ENCODE results near the gene CTDSP2. TPM values are rescaled to one million over a fixed set of nuclear protein-coding genes. Genes with fewer than 3 reads are reported as not detected.

CTDSP2 gene
- total RNA-seq, 1 experiment from 2014 or later, result 82.7 TPM

DNA sequence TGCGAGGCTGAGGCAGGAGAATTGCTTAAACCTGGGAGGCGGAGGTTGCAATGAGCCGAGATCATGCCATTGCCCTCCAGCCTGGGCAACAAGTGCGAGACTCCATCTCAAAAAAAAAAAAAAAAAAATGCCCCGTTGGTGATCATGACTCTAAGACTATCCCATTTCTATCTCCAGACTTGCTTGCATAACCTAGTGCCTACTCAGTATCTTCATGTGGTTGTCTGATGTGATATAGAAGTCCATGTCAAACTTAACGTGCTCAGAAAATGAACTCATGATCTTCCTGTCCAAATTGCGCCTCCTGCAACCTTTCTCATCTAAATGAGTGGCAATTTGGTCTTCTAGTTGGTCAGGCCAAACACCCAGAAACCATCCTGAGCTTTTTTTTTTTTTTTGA is 68.6 kb downstream of the CTDSP2 start (continued):
- TF ChIP-seq SIN3A (IDR thresholded peaks at IDR 0.05; ENCODE audit: low read depth) (no peak), CEBPB (IDR thresholded peaks at IDR 0.05; ENCODE audit: low read depth) (no peak)

- H3K27ac ChIP-seq (ENCODE audit: low read depth, low read length), result no peak overlapping the region
- H3K4me2 ChIP-seq (ENCODE audit: low read length), result no peak overlapping the region
- H2AFZ ChIP-seq (ENCODE audit: low read depth, low read length, poor library complexity, severe bottlenecking), result no peak overlapping the region
- H3K79me2 ChIP-seq (ENCODE audit: insufficient read depth, low read length), result peaks cover 10% of the 10 kb centered on the region; the same call in 1 of the 2 replicates
- ChIA-PET POLR2A (no interaction called here), RAD21 (ENCODE audit: low non-redundant PET in 1 of 2, low total read pairs in 2 of 2, uncharacterized antibody in 2 of 2, unreplicated experiment in 2 of 2) (no interaction called here), CTCF (no interaction called here)
- peaks cover 5 to 13% of the 10 kb centered on the region in 2 experiments; a peak in 3 of 4 replicates for H3K4me1 ChIP-seq (ENCODE audit: control insufficient read depth in 1 of 2, insufficient read depth in 2 of 2, low read length in 2 of 2)
- TF ChIP-seq CEBPB (IDR thresholded peaks at IDR 0.05; ENCODE audit: low read depth) (no peak), ZFX (IDR thresholded peaks at IDR 0.05) (no peak), ATF3 (IDR thresholded peaks at IDR 0.05) (no peak), REST (IDR thresholded peaks at IDR 0.05; ENCODE audit: low read depth) (no peak), TCF7L2 (IDR thresholded peaks at IDR 0.05; ENCODE audit: borderline replicate concordance, extremely low read depth, insufficient read depth, insufficient read length) (no peak), SRF (IDR thresholded peaks at IDR 0.05; ENCODE audit: low read depth) (no peak), YY1 (IDR thresholded peaks at IDR 0.05; ENCODE audit: extremely low read depth, insufficient replicate concordance, low read depth, low read length) (no peak), ZNF274 (IDR thresholded peaks at IDR 0.05; ENCODE audit: low read depth, low read length) (no peak), SP1 (IDR thresholded peaks at IDR 0.05; ENCODE audit: low read depth) (no peak), FOSL1 (IDR thresholded peaks at IDR 0.05; ENCODE audit: low read depth) (no peak), RAD21 (IDR thresholded peaks at IDR 0.05; ENCODE audit: low read depth) (no peak), EGR1 (IDR thresholded peaks at IDR 0.05; ENCODE audit: low read depth) (no peak), POLR2AphosphoS5 (IDR thresholded peaks at IDR 0.05; ENCODE audit: low read depth, low read length) (no peak), ELF1 (IDR thresholded peaks at IDR 0.05; ENCODE audit: borderline replicate concordance, low read depth) (no peak), POLR2A (IDR thresholded peaks at IDR 0.05; ENCODE audit: borderline replicate concordance, extremely low read depth, insufficient read depth, insufficient read length) (no peak), CBX3 (IDR thresholded peaks at IDR 0.05; ENCODE audit: low read depth) (no peak), EZH2 (IDR thresholded peaks at IDR 0.05) (no peak)
- TF ChIP-seq, protein P1, sequence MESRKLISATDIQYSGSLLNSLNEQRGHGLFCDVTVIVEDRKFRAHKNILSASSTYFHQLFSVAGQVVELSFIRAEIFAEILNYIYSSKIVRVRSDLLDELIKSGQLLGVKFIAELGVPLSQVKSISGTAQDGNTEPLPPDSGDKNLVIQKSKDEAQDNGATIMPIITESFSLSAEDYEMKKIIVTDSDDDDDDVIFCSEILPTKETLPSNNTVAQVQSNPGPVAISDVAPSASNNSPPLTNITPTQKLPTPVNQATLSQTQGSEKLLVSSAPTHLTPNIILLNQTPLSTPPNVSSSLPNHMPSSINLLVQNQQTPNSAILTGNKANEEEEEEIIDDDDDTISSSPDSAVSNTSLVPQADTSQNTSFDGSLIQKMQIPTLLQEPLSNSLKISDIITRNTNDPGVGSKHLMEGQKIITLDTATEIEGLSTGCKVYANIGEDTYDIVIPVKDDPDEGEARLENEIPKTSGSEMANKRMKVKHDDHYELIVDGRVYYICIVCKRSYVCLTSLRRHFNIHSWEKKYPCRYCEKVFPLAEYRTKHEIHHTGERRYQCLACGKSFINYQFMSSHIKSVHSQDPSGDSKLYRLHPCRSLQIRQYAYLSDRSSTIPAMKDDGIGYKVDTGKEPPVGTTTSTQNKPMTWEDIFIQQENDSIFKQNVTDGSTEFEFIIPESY (IDR thresholded peaks at IDR 0.05; ENCODE audit: extremely low read depth, insufficient replicate concordance, low read length), result no peak
- no peaks in the 10 kb centered on the region for H3K9me2 ChIP-seq (ENCODE audit: insufficient read depth)
- intact Hi-C loops (cut with micrococcal nuclease), result no loop called here
- no peaks in the 10 kb centered on the region; a peak in 1 of 4 replicates for H3K36me3 ChIP-seq (ENCODE audit: control insufficient read depth in 1 of 2, insufficient read depth in 2 of 2, low read length in 2 of 2)
- H4K20me1 ChIP-seq (ENCODE audit: insufficient read depth), result no peaks in the 10 kb centered on the region
- BruUV-seq (replicated peaks), result no TSS peak
- H3K9ac ChIP-seq (ENCODE audit: low read length), result no peak overlapping the region
- H3K27me3 ChIP-seq (ENCODE audit: insufficient read depth, low read length), result no peaks in the 10 kb centered on the region
- H3K9me3 ChIP-seq (ENCODE audit: control insufficient read depth in 1 of 2, insufficient read depth in 1 of 2, low read depth in 1 of 2, low read length in 2 of 2), result no peaks in the 10 kb centered on the region
- DNase-seq (ENCODE audit: low read depth, low spot score) (no peak), ATAC-seq (no peak)
- no peak overlapping the region for H3K4me3 ChIP-seq (replicated peaks in 1 of 2; ENCODE audit: low read depth in 1 of 2, low read length in 2 of 2)
Measured at GRCh38 chr12:57777367-57777766, 69.2 kb downstream of the CTDSP2 start.

Measured in HCT116 (cell line).